NCI-H187 treated with DMSO at 0.1 percent for 48 hours (cell line): ENCODE data around the gene KLLN.
"Not testable (repeated sequence)": the region's sequence is repeated elsewhere in the genome, so short reads cannot be mapped to it uniquely, and the experiment has no call there.

ENCODE experiments used
- DNase-seq: peaks from one replicate; lab custom pipeline; 2025; lab: John Stamatoyannopoulos, UW

Gene KLLN

GRCh38 chr10:87863053-87863943 is at the start of gene KLLN, which contains the start of gene PTEN:
Gene KLLN, minus strand, starts transcription at chr10:87863533. Its CDS starts 1,046 bp downstream, at chr10:87862487.
Gene PTEN, plus strand, starts transcription at chr10:87863625. Its CDS starts 845 bp downstream, at chr10:87864470.
- peak; percentile 62 for DNase-seq

- DNase-seq, result not testable (repeated sequence)
Measured at GRCh38 chr10:87903396-87903795, 40.1 kb upstream of the KLLN start.

- not testable (repeated sequence) for DNase-seq
Measured at GRCh38 chr10:87897957-87898356, 34.6 kb upstream of the KLLN start.

- DNase-seq, result no peak
Measured at GRCh38 chr10:87896216-87896615, 32.9 kb upstream of the KLLN start.

GRCh38 chr10:87895430-87895829 is 32.1 kb upstream of the KLLN start:
- DNase-seq, result no peak

GRCh38 chr10:87887548-87888289 is 24.4 kb upstream of the KLLN start:
- no peak for DNase-seq

GRCh38 chr10:87887146-87887545 is 23.8 kb upstream of the KLLN start:
- DNase-seq, result no peak

GRCh38 chr10:87886635-87887034 is 23.3 kb upstream of the KLLN start:
- no peak for DNase-seq

GRCh38 chr10:87882555-87883294 is 19.4 kb upstream of the KLLN start:
- no peak for DNase-seq

GRCh38 chr10:87881373-87882059 is 18.2 kb upstream of the KLLN start:
- not testable (repeated sequence) for DNase-seq

- DNase-seq, result no peak
Measured at GRCh38 chr10:87880336-87880735, 17.0 kb upstream of the KLLN start.

GRCh38 chr10:87878664-87879459 is 15.5 kb upstream of the KLLN start:
- DNase-seq, result no peak

GRCh38 chr10:87875929-87876571 is 12.7 kb upstream of the KLLN start:
- DNase-seq, result no peak

- DNase-seq, result no peak
Measured at GRCh38 chr10:87873656-87874055, 10.3 kb upstream of the KLLN start.

- DNase-seq, result no peak
Measured at GRCh38 chr10:87872828-87873227, 9.5 kb upstream of the KLLN start.

- DNase-seq, result no peak
Measured at GRCh38 chr10:87869773-87870551, 6.6 kb upstream of the KLLN start.

GRCh38 chr10:87869139-87869538 is 5.8 kb upstream of the KLLN start:
- DNase-seq, result not testable (repeated sequence)

- DNase-seq, result no peak
Measured at GRCh38 chr10:87868277-87868676, 4.9 kb upstream of the KLLN start.

- DNase-seq, result no peak
Measured at GRCh38 chr10:87867453-87867852, 4.1 kb upstream of the KLLN start.
